ENCODE measurements around the gene SLC22A23. TPM values are rescaled to one million over a fixed set of nuclear protein-coding genes. Genes with fewer than 3 reads are reported as not detected.

The SLC22A23 gene
- total RNA-seq, 4 donors from 2014 or later, result 6.2 to 10.8 (median 7.8) TPM

DNA sequence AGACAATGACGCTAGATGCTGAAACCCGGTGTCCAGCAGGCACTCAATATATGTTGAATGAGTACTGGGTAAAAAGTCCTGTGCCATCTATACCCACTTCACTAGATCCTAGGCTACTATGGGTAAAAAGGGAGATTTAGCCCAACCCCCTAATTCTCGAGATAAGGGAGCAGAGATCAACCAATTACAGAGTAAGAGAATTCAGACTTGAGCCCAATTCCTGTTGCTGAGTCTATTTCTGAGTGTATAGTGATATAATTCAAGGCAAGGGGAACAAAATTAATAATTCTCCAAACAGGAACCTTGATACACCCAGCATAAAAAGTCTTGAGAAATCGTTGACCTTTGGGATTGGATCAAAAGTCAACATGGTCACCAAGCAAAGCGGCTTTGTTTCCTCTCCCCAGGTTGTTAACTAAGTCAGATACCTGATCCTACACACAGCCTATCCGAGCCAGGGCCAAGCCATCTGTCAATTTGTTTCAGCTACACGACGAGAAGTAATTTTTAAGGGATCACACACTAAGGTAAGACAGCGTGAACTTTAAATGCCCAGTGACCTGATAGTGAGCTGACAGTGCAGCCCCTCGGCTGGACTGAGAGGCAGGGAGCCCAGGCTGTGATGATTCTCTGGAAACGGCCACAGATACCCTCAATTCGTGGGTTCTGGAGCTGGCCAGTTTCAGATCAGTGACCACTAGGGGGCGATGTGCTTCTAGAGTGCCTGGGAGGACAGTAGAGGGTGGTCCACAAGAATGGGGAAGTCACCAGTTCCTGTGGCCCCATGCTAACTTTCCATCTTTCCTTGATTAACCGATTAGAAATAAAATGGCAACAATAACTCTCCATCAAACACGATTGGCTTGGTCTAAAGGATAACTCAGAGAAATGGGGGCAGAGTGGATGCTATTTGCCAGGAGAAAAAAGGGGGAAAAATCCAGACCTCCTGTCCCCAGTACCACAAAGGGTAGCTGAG lies 46.2 kb downstream of the SLC22A23 start:
- Histone ChIP-seq H3K4me1 (peaks cover 0 to 15% (median 0%) of the 10 kb centered on the region in 3 donors), H3K27me3 (no peaks in the 10 kb centered on the region), H3K36me3 (peaks cover 0 to 37% of the 10 kb centered on the region in 2 donors), H3K27ac (no peak overlapping the region), H3K9me3 (peaks cover 0 to 5% (median 0%) of the 10 kb centered on the region in 3 donors), H3K4me3 (no peak overlapping the region)
- WGBS, 2 donors (ENCODE audit: low coverage in 1 of 2), result 74% methylated on average over 6 to 11 of the region's 15 CpGs
- no peak for ATAC-seq
- TF ChIP-seq, protein P1, sequence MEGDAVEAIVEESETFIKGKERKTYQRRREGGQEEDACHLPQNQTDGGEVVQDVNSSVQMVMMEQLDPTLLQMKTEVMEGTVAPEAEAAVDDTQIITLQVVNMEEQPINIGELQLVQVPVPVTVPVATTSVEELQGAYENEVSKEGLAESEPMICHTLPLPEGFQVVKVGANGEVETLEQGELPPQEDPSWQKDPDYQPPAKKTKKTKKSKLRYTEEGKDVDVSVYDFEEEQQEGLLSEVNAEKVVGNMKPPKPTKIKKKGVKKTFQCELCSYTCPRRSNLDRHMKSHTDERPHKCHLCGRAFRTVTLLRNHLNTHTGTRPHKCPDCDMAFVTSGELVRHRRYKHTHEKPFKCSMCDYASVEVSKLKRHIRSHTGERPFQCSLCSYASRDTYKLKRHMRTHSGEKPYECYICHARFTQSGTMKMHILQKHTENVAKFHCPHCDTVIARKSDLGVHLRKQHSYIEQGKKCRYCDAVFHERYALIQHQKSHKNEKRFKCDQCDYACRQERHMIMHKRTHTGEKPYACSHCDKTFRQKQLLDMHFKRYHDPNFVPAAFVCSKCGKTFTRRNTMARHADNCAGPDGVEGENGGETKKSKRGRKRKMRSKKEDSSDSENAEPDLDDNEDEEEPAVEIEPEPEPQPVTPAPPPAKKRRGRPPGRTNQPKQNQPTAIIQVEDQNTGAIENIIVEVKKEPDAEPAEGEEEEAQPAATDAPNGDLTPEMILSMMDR (IDR thresholded peaks at IDR 0.05), result peak; percentile 36 to 73 (median 49)
- no peak for TF ChIP-seq POLR2A (IDR thresholded peaks at IDR 0.05)

DNA sequence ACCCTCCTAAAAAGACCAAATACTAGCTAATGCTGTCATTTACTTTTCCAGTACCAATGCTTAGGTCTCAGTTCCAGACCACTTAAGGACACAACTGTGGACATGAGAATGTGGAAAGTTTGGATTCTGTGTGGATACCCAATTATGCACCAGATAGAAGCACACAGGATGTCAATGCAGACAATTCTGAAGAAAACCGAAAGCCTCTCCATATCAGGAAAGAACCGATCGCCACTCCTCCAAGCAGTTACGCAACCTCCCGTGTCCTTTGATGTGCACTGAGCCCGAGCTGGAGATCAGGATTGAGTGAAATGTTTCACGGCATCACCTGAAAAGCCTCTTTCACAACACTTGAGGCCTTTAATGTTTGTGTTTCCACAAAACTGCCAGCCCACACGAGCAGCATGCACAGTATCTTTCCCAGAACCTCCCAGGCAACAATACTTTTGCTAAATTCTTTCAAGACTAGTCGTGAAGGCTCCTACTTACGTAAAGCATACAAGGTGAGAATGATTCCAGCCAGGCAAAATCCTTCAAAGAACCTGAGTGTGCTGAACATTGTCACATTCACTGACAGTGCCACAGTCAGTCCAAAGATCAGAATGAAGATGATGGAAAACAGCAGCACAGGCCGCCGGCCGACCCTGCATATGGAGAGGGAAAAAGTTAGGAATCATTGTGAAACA lies 47.0 kb downstream of the SLC22A23 start:
- TF ChIP-seq, protein P1 (IDR thresholded peaks at IDR 0.05), result no peak
- TF ChIP-seq POLR2A (IDR thresholded peaks at IDR 0.05) (no peak), EP300 (IDR thresholded peaks at IDR 0.05) (no peak), POLR2AphosphoS5 (IDR thresholded peaks at IDR 0.05) (no peak)
- no peak for ATAC-seq
- 91 to 93% methylated on average over 11 to 13 of the region's 13 CpGs for WGBS, 2 donors (ENCODE audit: low coverage in 1 of 2)
- H3K36me3 ChIP-seq, result peaks cover 0 to 37% of the 10 kb centered on the region in 2 donors
- H3K27ac ChIP-seq, result no peak overlapping the region
- H3K27me3 ChIP-seq, result no peaks in the 10 kb centered on the region
- H3K4me1 ChIP-seq, result peaks cover 0 to 22% (median 4%) of the 10 kb centered on the region in 3 donors
- no peak overlapping the region for H3K4me3 ChIP-seq
- H3K9me3 ChIP-seq, result peaks cover 0 to 5% (median 0%) of the 10 kb centered on the region in 3 donors

DNA sequence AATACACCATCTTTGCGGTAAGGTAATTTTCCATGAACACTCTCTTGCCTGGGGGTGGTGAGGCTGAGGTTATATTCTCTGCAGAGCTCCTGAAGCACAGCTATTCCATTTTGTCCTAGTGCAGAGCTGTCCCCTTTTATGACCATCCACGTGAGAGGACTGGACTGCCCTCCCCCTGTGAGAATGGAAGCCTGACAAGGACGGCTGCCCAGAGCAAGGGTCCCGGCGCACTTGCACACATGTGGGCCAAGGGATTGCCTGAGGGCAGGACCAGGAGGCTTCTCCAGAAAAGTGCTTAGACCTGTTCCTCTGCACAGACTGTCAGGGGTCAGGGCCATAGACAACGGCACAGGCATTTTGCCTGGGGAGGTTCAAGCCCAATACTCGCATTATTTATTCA lies 48.2 kb downstream of the SLC22A23 start:
- ATAC-seq, result no peak
- H3K27me3 ChIP-seq, result no peaks in the 10 kb centered on the region
- peaks cover 0 to 27% (median 4%) of the 10 kb centered on the region in 3 donors for H3K4me1 ChIP-seq
- peaks cover 0 to 5% (median 0%) of the 10 kb centered on the region in 3 donors for H3K9me3 ChIP-seq
- WGBS, 2 donors (ENCODE audit: low coverage in 1 of 2), result 90 to 100% methylated on average over 2 to 3 of the region's 7 CpGs
- no peak overlapping the region for H3K4me3 ChIP-seq
- H3K27ac ChIP-seq, result no peak overlapping the region
- TF ChIP-seq EP300 (IDR thresholded peaks at IDR 0.05) (no peak), POLR2AphosphoS5 (IDR thresholded peaks at IDR 0.05) (no peak), POLR2A (IDR thresholded peaks at IDR 0.05) (no peak)
- TF ChIP-seq, protein P1 (IDR thresholded peaks at IDR 0.05), result no peak
- peaks cover 0 to 32% of the 10 kb centered on the region in 2 donors for H3K36me3 ChIP-seq

DNA sequence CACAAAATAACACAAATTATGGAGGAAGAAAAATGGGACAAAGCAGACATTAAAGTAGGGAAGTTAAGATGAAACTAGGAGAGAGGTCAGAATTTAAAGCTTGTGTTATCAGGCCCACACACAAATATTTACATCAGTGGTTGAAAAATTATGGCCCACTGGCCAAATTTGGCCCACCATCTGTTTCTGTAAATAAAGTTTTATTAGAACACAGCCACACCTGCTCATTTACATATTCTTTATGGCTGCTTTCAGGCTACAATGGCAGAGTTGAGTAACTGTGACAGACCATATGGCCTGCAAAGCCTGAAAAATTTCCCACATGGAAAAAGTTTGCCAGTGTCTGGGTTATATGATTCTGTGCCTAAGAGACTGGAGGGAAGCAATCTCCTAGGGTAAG lies 49.0 kb downstream of the SLC22A23 start:
- ATAC-seq, result no peak
- peaks cover 0 to 24% of the 10 kb centered on the region in 2 donors for H3K36me3 ChIP-seq

More for the DNA sequence above, 49.0 kb downstream of the SLC22A23 start:
- TF ChIP-seq, protein P1 (IDR thresholded peaks at IDR 0.05), result no peak
- TF ChIP-seq POLR2AphosphoS5 (IDR thresholded peaks at IDR 0.05) (no peak), EP300 (IDR thresholded peaks at IDR 0.05) (no peak), POLR2A (IDR thresholded peaks at IDR 0.05) (no peak)
- peaks cover 0 to 35% (median 10%) of the 10 kb centered on the region in 3 donors for H3K4me1 ChIP-seq
- H3K9me3 ChIP-seq, result peaks cover 0 to 5% (median 0%) of the 10 kb centered on the region in 3 donors
- no peak overlapping the region for H3K4me3 ChIP-seq
- no peaks in the 10 kb centered on the region for H3K27me3 ChIP-seq
- no peak overlapping the region for H3K27ac ChIP-seq

Measured in gastroesophageal sphincter (tissue), 4 donors.